NCI-H748 treated with DMSO at 0.1 percent for 48 hours (cell line): ENCODE measurements around the gene NEO1.

Experiments
- DNase-seq: peaks from one replicate; lab custom pipeline; 2025; lab: John Stamatoyannopoulos, UW

NEO1 gene

DNA sequence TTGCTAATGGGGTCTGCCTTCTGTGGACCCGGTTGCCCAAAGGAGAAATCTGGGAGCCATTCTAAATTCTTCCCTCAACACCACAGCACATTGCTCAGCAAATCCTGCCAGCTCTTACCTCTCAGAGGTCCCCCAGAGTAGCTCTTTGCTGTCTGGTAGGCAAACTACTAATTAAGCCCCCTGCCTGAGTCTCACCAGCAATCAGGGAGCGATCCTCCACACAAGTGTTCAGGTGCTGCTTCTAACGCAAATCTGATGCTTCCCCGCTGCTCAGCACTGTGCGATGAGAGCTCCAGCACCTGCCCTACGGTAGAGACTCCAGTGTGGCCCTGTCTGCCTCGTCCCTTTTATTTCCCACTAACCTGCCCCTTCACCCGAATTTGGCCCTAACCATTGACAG is 256.0 kb downstream of the NEO1 start:
- DNase-seq, result no peak

DNA sequence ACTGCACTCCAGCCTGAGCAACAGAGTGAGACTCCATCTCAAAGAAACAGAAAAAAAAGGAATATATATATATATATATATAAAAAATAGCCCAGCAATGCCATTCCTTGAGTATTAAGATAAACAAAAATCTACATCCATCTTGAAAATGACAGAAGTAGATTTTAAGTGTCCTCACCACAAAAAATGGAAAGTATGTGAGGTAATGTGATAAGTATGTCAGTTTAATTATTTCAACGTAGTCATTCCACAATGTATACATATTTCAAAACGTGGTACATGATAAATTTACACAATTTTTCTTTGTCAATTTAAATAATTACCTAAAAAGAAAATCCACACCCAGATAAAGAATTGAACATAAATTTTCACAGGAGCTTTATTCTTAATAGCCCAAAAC is 261.6 kb downstream of the NEO1 start:
- no peak for DNase-seq

DNA sequence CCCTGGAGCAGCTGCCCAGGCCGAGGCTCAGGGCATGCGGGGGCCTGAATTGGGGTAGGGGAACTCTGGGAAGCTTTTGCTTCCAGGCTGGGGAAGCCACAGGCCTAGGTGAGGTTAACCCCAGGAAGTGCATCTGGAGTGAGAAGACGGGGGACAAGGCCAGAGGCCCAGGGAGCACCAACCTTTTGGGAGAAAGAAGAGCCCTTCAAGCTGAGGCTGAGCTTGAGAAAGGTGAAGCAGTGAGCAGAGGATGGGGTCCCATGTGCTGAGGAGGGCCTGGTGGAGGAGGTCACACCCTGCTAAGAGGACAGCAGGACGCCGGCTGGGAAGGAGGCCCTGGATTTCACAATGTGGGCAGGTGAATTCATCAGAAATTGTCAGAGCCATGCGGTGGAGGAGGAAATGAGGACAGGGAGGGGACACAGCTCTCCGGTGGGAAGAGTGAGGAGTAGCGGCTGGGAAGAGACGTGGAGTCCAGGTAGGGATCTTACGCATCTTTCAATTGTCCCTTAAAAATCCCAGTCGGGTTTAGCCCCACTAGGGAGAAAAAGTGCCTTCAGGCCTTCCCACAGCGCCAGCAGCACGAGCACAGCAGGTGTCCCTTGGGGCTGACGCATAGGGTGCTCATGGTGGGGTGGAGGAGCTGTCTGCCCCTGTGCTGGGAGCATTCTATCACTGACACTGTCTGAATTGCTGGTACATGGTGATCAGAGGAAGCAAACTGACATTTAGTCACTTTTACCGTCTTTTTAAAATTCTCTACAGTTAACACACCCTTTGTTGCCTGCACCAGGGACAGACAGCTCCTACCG is 265.6 kb downstream of the NEO1 start:
- DNase-seq, result no peak

DNA sequence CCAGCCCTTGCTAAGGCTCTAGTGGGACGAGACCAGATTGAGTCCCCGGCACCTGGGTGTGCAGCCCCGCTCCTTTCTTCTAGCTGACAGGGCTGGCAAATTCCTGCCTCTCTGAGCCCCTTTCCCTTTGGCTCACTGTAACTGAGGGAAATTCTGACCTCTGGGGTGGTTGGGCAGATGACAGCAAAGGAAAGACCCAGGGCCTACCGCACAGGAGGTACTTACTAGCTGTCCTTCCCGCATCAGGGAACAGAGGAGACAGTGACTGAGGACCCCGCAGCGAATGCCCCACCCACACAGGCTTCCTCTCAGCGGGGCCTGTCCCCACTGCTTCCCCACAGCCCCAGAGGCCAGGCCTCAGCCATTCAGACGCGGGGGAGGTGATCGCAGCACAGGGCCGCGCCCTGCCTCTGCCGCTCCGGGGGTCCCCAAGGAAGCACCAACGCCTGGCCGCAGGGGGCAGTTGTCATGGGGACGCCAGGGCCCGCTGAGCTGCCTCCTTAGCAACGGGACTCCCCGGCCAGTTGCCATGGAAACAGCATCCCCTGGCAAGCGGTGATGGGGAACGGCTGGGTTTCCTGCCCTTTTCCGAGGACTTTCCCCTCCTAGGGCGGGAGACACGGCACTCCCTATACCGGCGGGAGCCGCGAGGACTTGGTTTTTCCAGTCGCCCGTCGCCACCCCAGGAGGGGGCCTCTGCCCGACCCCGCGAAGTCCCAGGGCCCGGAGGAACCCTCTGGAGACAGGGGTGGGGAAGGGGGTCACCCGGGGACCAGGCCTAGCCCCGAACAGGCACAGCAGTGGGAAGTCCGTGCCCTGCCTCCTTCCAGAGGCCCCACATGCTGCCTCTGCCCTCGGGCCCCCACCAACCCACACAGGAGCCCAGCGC is 266.4 kb downstream of the NEO1 start:
- peak; percentile 11 for DNase-seq

DNA sequence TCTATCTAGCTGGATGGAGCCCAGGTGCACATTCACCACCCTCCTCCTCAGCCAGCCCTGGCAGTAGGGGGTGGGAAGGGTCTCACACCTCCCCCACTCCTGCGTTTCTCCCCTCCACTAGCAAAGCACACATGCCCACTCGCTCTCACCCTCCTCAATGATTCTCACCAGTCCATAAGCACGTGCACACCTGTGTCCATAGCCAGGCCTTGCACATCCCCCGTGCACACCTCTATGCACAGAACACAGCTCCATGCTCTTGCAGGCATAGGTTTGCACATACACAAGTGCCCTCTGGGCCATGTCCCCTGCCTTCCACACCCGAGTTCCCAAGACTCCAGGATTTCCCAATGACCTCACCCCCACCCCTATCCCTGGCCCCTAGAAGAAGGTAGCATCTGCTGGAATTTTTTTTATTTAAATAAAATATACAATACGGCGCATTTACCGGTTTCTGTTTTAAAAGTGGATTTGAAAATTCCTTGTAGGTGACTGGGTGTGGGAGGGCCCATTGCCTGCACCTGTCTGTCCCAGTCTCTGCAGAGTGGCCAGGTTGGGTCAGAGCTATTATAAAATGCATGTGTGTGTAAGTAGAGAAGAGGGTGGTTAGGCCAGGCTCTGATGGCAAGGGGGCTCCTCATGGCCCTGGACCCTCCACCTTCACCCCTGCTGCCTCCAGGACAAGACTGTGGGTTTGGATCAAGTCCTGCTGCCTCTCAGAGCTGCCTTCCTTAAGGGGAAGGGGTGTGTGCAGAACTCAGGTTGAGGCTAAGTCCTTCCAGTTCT is 267.4 kb downstream of the NEO1 start:
- no peak for DNase-seq

- no peak for DNase-seq
Measured at GRCh38 chr15:73320619-73321180, 268.4 kb downstream of the NEO1 start.

DNA sequence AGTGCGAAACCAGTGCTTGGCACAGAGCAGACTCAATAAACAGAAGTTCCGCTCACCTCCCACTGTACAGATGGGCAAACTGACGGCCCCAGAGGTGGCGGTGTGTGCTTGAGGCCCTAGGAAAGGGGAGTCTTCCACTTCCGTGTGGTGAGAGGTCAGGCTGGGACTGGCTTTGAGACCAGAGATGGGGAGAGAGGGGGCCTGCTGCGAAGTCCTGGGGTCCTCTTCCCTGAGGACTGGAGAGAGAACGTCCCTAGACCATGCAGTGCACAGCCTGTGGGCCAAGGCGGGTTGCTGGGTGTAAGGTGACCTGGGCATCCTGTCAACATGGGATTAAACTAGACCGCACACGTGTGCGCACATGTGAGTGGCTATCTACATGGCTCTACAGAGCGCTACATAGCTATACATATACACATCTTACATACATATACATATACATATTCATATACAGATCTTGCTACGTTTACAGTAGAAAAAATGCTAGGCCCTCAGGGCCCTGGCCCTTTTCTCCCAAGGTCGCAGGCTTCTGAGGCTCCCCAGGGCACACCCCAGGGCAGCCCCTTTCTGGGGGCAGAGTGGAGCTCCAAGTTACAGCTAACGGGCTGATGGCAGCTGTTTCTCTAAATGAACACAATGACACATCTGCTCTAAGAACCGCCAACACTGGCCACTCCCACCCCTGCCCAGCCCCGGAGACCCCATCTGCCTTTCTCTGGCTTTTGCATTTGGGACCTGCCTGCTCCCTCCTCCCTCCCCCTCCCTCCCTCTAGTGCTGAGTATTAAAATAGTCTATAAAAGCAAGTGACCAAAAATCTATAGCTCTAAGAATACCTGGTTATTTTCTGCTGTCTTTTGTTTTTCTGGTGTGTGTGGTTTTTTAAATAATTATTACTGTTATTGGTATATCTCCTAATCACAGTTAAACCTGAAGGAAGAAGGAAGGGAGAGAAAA is 269.5 kb downstream of the NEO1 start:
- DNase-seq, result no peak

- DNase-seq, result no peak
Measured at GRCh38 chr15:73322665-73323373, 270.6 kb downstream of the NEO1 start.

GRCh38 chr15:73323374-73323955 is 271.2 kb downstream of the NEO1 start:
- DNase-seq, result no peak

DNA sequence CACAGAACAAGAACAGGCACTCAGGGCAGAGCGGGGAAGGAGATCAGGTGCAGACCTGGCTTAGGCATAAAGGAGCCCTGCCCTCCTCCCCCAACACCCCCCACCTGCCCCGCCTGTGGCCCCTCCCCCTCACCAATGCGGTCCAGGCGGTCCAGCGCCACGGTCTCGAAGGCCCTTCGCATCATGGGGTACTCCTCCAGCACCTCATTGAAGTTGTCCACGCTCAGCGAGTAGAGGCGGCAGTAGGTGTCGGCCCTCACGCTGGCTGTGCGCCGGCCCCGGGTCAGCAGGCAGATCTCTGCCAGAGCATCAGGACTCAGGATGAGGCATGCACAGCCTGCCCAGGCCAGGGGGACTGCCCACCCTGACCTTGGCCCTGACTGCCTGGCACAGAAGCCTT is 271.7 kb downstream of the NEO1 start:
- DNase-seq, result no peak

DNA sequence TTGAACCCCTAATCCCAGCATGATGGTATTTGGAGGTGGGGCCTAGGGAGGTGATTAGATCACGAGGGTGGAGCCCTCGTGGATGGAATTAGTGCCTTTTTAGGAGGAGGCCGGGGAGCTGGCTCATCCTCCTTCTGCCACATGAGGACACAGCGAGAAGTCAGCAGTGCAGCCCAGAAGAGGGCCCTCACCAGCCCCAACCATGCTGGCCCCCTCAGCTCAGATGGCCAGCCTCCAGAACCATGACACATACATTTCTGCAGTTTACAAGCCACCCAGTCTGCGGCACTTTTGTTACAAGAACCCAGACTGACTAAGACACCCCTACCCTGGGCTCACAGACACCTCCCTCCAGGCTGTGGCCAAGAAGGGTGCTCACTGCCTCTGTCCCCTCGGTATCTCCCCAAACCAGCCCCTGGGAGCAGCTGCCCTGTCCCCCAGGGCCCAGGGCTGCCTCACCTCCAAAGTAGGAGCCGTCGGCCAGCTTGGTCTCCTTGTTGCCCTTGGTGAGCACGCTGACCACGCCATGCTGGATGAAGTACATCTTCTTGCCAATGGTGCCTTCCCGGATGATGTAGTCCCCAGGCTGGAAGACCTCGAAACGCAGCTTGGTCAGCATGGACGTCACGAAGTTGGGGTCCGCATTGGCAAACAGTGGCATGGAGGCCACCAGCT is 272.4 kb downstream of the NEO1 start:
- DNase-seq, result no peak

DNA sequence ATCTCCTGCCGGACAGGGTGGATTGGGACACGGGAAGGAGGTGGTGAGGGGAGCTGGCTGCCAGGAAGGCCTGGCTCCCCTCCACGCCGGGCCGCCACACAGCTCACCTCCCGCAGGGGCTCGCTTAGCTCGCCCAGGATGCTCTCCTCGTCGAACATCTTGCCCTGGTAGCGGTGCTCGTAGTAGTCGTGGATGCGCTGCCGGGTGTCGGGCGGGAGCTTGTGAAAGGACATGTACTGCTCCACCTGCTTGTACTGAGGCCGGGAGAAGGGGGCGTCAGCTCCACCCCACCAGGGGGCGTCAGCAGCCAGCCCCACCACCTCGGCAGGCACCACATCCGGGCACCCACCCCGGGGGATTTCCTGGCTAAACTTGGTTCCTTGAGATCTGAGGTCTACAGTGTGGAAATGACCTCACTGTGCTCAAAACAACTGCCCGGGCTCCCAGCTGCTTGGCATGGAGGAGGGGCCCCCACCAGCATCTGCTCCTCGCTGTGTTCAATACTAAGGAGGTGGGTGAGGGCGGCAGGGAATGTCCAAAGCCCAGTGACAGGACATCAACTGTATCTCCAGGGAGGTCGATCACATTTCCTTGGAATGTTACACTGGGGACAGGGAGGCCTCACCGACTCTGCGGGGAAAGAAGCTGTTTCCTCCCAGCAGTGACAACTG is 273.1 kb downstream of the NEO1 start:
- DNase-seq, result no peak

GRCh38 chr15:73326157-73326556 is 273.9 kb downstream of the NEO1 start:
- DNase-seq, result no peak

GRCh38 chr15:73328149-73328820 is 276.0 kb downstream of the NEO1 start:
- no peak for DNase-seq

GRCh38 chr15:73328981-73329380 is 276.7 kb downstream of the NEO1 start:
- no peak for DNase-seq

DNA sequence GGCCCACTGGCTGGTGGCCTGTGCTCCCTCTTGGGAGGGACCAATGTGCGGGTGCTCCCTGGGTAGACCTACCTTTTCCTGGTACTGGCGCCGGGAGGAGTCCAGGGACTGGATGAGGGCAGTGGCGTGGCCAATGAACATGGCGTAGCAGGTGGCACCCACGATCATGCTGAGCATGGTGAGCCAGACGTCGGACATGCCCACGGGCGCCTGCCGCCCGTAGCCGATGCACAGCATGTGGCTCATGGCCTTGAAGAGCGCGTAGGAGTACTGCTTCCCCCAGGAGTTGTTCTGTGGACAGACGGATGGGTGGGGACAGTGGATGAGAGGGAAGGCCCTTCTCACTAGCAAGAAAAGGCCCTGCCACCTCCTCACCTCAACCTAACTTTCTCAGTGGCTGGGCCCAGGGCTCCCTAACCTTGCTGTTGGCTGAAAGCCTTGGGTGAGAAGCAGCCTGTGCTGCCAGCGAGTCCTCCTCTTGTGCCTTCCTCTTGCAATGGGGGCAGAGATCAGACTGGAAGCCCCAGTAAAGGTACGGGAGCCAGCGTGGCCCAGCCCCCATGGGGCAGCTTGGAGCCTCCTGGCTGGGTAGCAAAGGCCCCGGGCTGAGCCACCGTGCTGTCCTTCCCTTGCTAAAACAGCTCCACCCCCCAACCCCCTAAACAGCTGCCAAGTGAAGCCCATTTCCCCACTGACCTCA is 277.4 kb downstream of the NEO1 start:
- DNase-seq, result no peak

DNA sequence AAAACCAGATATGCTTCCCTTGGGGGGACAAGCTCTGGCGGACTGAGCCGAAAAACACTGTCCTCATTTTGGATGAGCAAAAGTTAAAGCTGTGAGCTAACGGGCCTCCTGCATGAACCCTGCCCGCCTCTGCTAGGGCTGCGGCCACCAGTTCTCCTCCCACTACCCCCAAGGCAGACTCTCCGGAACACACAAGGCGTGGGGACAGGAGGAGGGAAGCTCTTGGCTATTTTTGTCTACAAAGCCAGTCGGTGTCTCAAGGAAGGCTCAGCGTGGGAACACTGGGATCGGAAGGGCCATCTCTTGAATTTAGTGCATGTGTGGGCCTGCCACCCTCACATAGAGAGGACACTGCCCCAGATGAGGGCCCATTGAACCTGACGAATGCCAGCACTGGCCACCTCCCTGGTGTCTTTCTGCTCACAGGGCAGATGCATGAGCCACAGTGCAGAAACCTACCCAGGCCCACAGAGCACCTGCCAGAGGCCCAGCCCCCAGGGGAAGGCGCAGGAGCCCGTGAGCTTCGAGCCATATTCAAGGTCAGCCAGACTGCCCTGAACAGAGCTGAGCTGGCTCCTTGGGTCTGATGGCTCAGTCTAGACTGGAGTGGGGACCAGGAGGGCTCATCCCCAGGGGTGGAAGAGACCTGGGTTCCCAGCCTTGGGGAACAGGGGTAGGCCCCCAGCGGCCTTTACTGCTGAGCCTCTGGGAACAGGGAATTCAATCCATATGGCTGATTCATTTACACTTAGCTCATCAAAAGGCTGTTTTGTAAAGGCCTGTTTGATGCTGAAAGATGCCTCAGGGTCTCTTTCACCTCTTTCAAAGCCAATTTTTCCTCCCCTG is 278.2 kb downstream of the NEO1 start:
- DNase-seq, result no peak
